GM10266 (cell line): Measurements from ENCODE around the gene AKAP12.

ENCODE experiments used
- DNase-seq: peaks from one replicate; pipeline ENCODE4 v3.0.0; 2012; ENCODE audit errors: extremely low spot score
- CTCF ChIP-seq: IDR thresholded peaks from 2 replicates; pipeline ENCODE4 v1.5.1; 2012; ENCODE audit warnings: mild to moderate bottlenecking, low read depth; ENCODE audit not compliant: control insufficient read depth, insufficient read depth; ENCODE audit errors: missing control alignments

Gene AKAP12

GRCh38 chr6:151225919-151226318 lies 13.8 kb upstream of the AKAP12 start:
- no peak for TF ChIP-seq CTCF

GRCh38 chr6:151228788-151229400 lies 10.9 kb upstream of the AKAP12 start:
- TF ChIP-seq CTCF: no peak

More at GRCh38 chr6:151225919-151226318, 13.8 kb upstream of the AKAP12 start:
- DNase-seq: no peak

GRCh38 chr6:151229401-151230276 lies 10.1 kb upstream of the AKAP12 start:
- no peak for DNase-seq
- TF ChIP-seq CTCF: no peak

More at GRCh38 chr6:151228788-151229400, 10.9 kb upstream of the AKAP12 start:
- DNase-seq: no peak

GRCh38 chr6:151230277-151230577 lies 9.5 kb upstream of the AKAP12 start:
- no peak for TF ChIP-seq CTCF
- DNase-seq: no peak

- TF ChIP-seq CTCF: no peak
- DNase-seq: no peak
Observed at GRCh38 chr6:151232899-151233298, 6.9 kb upstream of the AKAP12 start.

- no peak for TF ChIP-seq CTCF
- no peak for DNase-seq
Observed at GRCh38 chr6:151233731-151234130, 6.0 kb upstream of the AKAP12 start.
